Neural progenitor cell (in vitro differentiated cells): ENCODE measurements around the gene CD55.

ENCODE experiments used
- CTCF ChIP-seq: fragments of 200-600 bp; sonication (generic); IDR thresholded peaks from 2 replicates; pipeline ENCODE4 v1.5.1; 2017; ENCODE audit warnings: antibody characterized with exemption, mild to moderate bottlenecking
- EZH2 ChIP-seq: fragments of 200-600 bp; sonication (generic); IDR thresholded peaks from 2 replicates; pipeline ENCODE4 v1.6.1; 2017; ENCODE audit warnings: antibody characterized with exemption, mild to moderate bottlenecking, moderate library complexity
- EZH2phosphoT487 ChIP-seq: fragments of 200-600 bp; sonication (generic); IDR thresholded peaks from 2 replicates; pipeline ENCODE4 v1.6.1; 2017; ENCODE audit warnings: antibody characterized with exemption

GRCh38 chr1:207344221-207344620 lies 22.7 kb downstream of the CD55 start:
- TF ChIP-seq EZH2 (no peak), CTCF (no peak), EZH2phosphoT487 (no peak)
